Left kidney (tissue), 2 donors: ENCODE data around the gene OR10A3. TPM values are rescaled to one million over a fixed set of nuclear protein-coding genes. Genes with fewer than 3 reads are reported as not detected.
A peak's percentile ranks its signal among the peaks of the same experiment; 100 is the strongest.

Experiments used
- DNase-seq: peaks from one replicate; pipeline ENCODE4 v3.0.0-alpha.2; 2013
- polyA plus RNA-seq: library from polyadenylated mRNA; unstranded; fragments of 120-200 nt; gene quantifications from one replicate; pipeline ENCODE4 v1.2.1, GENCODE V29; 2013; ENCODE audit not compliant: insufficient read length

OR10A3 gene
- polyA plus RNA-seq, 1 donor: 0.27 TPM

DNA sequence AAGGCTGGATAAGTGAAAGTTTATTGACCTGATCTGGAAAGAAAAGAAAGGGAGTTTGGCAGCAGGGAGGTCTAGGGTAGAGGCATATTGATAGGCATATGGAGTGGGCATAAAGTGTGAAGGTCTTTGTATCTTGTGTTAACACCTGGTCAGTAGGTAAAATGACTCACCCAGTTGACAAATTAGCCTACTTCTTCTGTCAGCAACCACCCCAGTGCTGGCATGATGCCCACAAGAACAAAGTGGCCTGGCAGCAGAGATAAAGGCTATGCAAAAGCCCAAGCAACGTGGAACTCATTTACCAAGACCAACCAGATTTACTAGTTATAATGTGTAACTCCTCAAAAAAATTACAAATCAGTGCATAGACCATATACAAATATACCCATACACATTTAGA lies 4.9 kb downstream of the OR10A3 start:
- DNase-seq: no peak

DNA sequence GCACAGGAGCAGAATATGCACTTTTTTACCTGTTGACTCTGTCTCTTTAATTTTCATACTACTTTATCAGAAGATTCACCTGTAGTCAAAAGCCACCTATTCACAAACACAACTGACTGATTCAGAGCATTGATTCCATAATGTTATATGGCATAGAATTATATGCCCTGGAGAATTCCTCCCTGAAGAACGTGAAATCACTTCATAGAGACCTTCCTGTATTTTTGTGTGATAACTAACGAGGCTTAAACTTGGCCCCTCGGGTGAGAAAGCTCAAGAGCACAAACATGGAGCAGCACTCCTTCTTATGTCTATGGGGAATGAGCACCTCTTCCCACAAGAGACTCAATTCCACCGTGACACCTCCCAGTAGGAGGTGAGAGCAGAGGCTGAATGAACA lies 10.3 kb downstream of the OR10A3 start, which contains the start of gene OR10A6:
Gene OR10A6 (minus strand): TSS at position 101 of the 400 bp plus-strand sequence. CDS start 2,606 bp downstream, outside the sequence.
- no peak for DNase-seq

GRCh38 chr11:7927635-7928034 lies 13.9 kb downstream of the OR10A3 start:
- DNase-seq: no peak

DNA sequence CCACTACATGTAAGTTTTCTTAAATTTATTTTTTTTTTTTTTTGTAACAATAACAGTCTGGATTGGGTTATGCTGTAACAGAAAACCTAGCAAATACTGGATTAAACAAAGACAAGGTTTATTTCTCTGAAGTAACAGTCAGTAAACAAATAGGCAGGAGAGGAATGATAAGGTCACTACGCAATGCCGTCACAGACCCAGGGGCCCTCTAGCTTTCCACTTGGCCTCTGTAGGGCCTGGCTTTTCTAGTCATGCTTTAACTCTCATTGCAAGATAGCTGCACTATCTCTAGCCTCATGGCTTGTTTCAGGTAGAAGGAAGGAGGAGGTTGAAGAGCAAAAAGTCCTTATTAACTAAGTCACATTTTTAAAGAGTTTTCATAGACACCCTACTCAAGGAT lies 17.0 kb downstream of the OR10A3 start:
- DNase-seq: no peak

- DNase-seq: no peak
Measured at GRCh38 chr11:7918141-7918540, 23.4 kb downstream of the OR10A3 start.

- no peak for DNase-seq
Measured at GRCh38 chr11:7911011-7911410, 30.5 kb downstream of the OR10A3 start.

- DNase-seq: no peak
Measured at GRCh38 chr11:7910286-7910788, 31.2 kb downstream of the OR10A3 start.

GRCh38 chr11:7909585-7910285 lies 31.8 kb downstream of the OR10A3 start:
- DNase-seq: no peak

- DNase-seq: no peak
Measured at GRCh38 chr11:7907121-7907520, 34.4 kb downstream of the OR10A3 start.

- no peak for DNase-seq
Measured at GRCh38 chr11:7906481-7906880, 35.0 kb downstream of the OR10A3 start.

GRCh38 chr11:7905961-7906429 lies 35.5 kb downstream of the OR10A3 start:
- DNase-seq: no peak

DNA sequence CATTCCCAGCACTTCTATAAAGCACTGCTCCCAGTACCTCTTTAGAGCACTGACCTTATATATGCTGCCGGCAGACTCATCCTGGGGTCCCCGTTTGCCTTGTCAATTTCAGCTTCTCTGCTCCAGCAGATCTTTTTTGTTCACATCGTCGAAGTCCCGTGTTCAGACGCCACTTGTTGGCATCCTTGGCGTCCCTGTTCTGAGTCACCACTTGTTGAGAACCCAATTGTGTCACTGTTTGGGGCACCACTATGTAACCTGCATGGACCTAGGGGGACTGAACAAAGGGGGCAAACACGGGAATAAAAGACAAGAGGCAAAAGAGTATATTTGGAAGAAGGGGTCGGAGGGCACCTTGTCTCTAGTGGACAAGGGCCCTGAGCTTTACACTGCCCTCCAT lies 36.0 kb downstream of the OR10A3 start:
- no peak for DNase-seq

GRCh38 chr11:7904917-7905316 lies 36.6 kb downstream of the OR10A3 start:
- DNase-seq: no peak

DNA sequence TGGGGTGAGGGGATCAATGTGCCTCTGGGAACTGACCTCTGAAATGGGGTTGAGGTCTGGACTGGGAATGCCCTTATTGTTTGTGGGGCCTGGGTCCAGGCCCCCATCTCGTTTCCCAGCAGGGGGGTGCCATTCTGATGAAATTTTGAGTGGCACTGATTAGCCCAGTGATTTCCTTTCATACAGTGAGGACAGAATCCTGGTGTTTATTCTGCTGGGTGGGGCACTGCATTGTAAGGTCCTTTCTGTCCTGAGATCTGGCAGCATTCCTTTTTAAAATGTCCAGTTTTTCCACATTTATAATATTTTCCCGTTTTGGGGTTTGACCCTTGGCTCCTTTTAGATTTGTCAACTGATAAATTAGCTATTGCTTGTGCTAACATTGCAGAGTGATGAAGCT lies 37.6 kb downstream of the OR10A3 start:
- no peak for DNase-seq

- no peak for DNase-seq
Measured at GRCh38 chr11:7901319-7901854, 40.1 kb downstream of the OR10A3 start.

DNA sequence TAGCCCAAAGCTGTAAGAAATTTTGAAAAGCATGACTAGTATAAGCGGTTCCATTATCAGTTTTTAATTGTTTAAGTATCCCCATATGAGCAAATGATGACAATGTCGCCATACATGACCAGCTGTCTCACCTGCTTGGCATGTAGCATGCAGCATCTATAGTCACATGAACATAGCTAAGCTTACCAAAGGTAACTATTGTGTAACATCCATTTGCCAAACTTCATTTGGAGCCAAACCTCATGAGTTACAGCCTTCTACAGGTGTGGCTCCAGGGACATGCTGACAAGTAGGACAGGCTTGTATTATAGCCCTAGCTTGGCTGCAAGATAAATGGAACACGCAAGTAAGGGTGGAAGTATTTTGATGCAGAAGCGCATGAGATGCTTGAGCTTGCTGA lies 40.8 kb downstream of the OR10A3 start:
- DNase-seq: no peak

GRCh38 chr11:7899418-7899817 lies 42.1 kb downstream of the OR10A3 start:
- DNase-seq: no peak

DNA sequence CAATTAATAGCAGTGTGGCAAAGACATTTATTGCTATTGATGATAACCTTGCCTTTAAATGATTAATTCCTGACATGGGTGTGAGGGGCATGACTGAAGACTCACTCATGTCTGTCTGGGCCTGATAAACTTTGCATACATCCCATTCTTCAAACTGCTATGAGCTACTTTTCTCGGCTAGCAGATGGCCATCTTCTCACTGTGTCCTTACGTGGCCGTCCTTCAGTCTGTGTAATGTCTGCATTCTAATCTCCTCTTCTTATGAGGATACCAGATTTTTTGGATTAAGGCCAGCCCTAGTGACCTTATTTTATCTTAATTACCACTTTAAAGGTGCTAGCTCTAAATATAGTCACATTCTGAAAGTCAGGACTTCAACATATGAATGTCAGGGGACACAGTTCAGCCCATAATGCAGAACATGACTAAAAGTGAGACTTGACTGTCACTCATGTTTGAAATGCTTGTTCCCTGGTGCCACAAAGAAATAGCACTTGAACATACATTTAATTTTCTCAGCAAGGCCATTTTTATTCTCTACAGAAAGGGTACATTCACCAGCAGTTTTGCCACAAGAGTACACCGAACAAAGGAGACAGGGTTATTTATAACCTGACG lies 42.7 kb downstream of the OR10A3 start:
- no peak for DNase-seq

DNA sequence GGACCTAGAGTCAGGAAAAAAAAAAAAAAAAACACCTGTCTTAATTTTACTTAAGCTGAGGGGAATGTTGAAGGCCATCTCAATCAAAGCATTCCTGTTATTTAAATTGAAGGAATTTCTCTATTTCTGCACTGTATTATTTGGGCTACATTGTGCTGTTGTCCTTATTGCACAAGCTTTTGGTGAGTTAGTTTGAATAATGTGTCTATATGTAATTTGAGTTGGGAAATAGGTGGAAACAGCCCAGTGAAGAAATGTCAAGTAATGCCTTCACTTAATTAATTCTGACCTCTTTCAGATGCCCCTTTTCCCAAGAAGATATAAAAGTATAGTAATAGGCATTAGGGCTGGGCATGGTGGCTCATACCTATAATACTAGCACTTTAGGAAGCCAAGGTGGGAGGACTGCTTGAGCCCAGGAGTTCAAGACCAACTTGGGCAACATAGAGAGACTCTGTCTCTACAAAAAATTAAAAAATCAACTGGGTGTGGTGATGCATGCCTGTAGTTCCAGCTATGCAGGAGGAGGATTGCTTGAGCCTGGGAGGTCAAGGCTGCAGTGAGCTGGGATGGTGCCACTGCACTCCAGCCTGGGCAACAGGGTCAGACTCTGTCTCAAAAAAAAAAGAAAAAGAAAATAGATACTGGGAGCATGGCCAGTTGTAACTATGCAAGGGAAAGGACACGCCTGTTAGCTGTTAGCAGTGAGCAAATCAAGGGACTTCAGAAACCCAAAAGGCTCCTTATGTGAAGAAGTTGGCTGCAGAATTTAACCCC lies 45.3 kb downstream of the OR10A3 start:
- no peak for DNase-seq

DNA sequence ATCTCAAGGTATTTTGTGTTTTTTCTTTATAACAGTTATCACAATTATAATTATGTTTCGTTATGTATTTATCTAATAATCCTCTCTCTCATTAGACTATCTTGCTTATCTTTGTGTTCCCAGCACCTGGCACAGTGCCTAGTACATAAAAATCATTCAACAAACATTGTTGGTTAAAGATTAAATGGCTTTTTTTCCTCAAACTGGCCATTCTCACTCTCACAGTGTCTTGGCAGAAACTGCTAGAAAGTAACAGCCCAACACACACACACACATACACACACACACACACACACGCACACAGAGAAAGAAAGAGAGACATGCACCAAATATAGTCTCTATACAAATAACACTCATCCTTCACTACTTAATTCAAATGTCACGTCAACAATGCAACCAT lies 47.3 kb downstream of the OR10A3 start:
- no peak for DNase-seq

GRCh38 chr11:7893796-7894195 lies 47.7 kb downstream of the OR10A3 start:
- no peak for DNase-seq

DNA sequence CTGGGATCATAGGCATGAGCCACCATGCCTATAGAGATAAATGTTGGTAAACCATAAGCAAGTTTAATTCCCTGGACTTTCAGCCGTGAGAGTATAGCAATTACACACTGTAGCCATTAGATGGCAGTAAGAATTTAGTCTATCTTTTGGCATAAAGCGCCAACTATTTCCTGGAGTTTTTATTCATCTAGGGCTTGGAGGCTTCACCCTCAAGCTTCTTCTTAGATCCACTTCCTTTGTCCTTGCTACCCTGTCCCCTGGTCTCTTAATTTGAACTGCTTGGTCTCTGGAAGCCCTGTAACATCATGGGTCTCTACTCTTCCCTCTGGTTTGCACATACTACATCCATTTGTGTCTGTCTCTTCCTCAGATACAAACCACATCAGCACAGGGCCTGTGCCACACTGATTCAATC lies 48.7 kb downstream of the OR10A3 start:
- DNase-seq: peak; percentile 50
